ENCODE results near the gene HOXB3. TPM values are rescaled to one million over a fixed set of nuclear protein-coding genes. Genes with fewer than 3 reads are reported as not detected.

The HOXB3 gene
- polyA plus RNA-seq, 1 of the 3 experiments (the other 2 are of a cell fraction) = 0.46 TPM

DNA sequence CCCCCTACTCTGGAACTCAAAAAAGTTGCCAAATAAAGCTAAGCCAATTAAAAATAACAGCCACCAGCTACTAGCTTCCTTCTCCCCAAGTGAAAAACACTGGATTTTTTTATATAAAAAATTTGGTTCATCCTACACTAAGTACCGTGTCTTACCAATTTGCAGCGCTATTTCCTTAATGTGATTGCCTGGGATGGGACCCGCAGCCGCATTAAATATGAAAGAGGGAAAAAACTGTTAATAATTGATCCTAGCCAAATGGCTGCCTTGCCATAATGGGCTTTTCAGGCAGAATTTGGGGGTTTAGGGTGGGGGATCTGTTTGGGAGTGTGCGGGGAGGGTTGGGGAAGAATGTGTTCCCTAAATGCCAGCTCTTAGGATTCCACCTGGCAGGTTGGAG is 34.1 kb upstream of the HOXB3 start (continued):
- TF ChIP-seq, protein P1, sequence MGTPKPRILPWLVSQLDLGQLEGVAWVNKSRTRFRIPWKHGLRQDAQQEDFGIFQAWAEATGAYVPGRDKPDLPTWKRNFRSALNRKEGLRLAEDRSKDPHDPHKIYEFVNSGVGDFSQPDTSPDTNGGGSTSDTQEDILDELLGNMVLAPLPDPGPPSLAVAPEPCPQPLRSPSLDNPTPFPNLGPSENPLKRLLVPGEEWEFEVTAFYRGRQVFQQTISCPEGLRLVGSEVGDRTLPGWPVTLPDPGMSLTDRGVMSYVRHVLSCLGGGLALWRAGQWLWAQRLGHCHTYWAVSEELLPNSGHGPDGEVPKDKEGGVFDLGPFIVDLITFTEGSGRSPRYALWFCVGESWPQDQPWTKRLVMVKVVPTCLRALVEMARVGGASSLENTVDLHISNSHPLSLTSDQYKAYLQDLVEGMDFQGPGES (IDR thresholded peaks at IDR 0.05; ENCODE audit: low read depth, low read length) = no peak
- TF ChIP-seq NRF1 (IDR thresholded peaks at IDR 0.05; ENCODE audit: low read depth, low read length) = no peak

DNA sequence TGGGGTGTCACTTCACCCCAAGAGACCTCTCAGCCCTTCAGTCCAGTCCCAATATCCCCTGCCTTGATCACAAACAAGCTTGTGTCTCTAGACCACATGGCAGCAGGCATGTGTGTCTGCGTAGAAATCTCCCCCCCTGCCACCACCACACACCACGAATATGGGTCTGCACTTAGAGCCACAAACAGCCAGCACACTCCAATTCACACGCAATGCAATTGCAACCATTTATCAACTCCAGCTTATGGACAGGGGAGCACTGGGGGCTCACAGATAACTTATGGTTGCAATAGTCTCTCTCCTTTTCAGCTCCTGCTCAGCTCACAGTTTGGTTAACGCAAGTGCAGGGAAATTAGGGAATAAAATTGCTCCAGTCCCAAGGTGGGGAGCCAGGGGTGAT is 33.5 kb upstream of the HOXB3 start:
- H3K79me2 ChIP-seq (ENCODE audit: insufficient read depth) = no peaks in the 10 kb centered on the region
- H2AFZ ChIP-seq (ENCODE audit: low read depth) = no peak overlapping the region
- 10% methylated on average over 4 of the region's 4 CpGs for WGBS (ENCODE audit: low lambda C conversion rate)
- DNase-seq = no peak
- H3K4me1 ChIP-seq (ENCODE audit: control insufficient read depth in 1 of 2, insufficient read depth in 2 of 2, low read depth in 1 of 2, low read length in 1 of 2) = no peaks in the 10 kb centered on the region
- CTCF ChIA-PET = interaction anchor here (0.7 to 7.6 kb wide), 12 partner anchors 10 to 597 kb away, joined by 3 to 50 read pairs (median 5); no protein-coding TSS in a partner anchor
- H3K27ac ChIP-seq (ENCODE audit: low read depth in 2 of 2, low read length in 1 of 2) = no peak overlapping the region
- H3F3A ChIP-seq (replicated peaks; ENCODE audit: insufficient read depth) = no peaks in the 10 kb centered on the region
- H3K36me3 ChIP-seq (replicated peaks in 1 of 2; ENCODE audit: control insufficient read depth in 1 of 2, insufficient read depth in 2 of 2, low read length in 1 of 2) = no peaks in the 10 kb centered on the region
- peaks cover 3% of the 10 kb centered on the region; the same call in 1 of the 2 replicates for H4K20me1 ChIP-seq (ENCODE audit: insufficient read depth)
- H3K4me3 ChIP-seq (ENCODE audit: low read depth in 2 of 2, low read length in 1 of 2) = no peak overlapping the region
- no peak overlapping the region for H3K9ac ChIP-seq
- peaks cover 98% of the 10 kb centered on the region for H3K27me3 ChIP-seq (ENCODE audit: insufficient read depth)
- H3K4me2 ChIP-seq = no peak overlapping the region
- TF ChIP-seq TAF1 (IDR thresholded peaks at IDR 0.05; ENCODE audit: borderline replicate concordance, low read depth, low read length) = no peak
- no peak for TF ChIP-seq FOSL2 (IDR thresholded peaks at IDR 0.05; ENCODE audit: borderline replicate concordance, low read depth)
- TF ChIP-seq, protein P2, sequence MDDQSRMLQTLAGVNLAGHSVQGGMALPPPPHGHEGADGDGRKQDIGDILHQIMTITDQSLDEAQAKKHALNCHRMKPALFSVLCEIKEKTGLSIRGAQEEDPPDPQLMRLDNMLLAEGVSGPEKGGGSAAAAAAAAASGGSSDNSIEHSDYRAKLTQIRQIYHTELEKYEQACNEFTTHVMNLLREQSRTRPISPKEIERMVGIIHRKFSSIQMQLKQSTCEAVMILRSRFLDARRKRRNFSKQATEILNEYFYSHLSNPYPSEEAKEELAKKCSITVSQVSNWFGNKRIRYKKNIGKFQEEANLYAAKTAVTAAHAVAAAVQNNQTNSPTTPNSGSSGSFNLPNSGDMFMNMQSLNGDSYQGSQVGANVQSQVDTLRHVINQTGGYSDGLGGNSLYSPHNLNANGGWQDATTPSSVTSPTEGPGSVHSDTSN (IDR thresholded peaks at IDR 0.05) = no peak
- TF ChIP-seq POLR2AphosphoS5 (IDR thresholded peaks at IDR 0.05; ENCODE audit: low read depth, low read length) = no peak
- TF ChIP-seq, protein P3, sequence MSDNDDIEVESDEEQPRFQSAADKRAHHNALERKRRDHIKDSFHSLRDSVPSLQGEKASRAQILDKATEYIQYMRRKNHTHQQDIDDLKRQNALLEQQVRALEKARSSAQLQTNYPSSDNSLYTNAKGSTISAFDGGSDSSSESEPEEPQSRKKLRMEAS (IDR thresholded peaks at IDR 0.05; ENCODE audit: low read depth) = no peak
- TF ChIP-seq FOXM1 (IDR thresholded peaks at IDR 0.05; ENCODE audit: low read depth) = no peak
- TF ChIP-seq, protein P1 (IDR thresholded peaks at IDR 0.05; ENCODE audit: low read depth, low read length) = no peak
- no peak for TF ChIP-seq SIN3A (IDR thresholded peaks at IDR 0.05; ENCODE audit: borderline replicate concordance, low read depth, low read length)
- TF ChIP-seq, protein P4, sequence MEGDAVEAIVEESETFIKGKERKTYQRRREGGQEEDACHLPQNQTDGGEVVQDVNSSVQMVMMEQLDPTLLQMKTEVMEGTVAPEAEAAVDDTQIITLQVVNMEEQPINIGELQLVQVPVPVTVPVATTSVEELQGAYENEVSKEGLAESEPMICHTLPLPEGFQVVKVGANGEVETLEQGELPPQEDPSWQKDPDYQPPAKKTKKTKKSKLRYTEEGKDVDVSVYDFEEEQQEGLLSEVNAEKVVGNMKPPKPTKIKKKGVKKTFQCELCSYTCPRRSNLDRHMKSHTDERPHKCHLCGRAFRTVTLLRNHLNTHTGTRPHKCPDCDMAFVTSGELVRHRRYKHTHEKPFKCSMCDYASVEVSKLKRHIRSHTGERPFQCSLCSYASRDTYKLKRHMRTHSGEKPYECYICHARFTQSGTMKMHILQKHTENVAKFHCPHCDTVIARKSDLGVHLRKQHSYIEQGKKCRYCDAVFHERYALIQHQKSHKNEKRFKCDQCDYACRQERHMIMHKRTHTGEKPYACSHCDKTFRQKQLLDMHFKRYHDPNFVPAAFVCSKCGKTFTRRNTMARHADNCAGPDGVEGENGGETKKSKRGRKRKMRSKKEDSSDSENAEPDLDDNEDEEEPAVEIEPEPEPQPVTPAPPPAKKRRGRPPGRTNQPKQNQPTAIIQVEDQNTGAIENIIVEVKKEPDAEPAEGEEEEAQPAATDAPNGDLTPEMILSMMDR (IDR thresholded peaks at IDR 0.05) = no peak
- no peak for TF ChIP-seq GABPA (IDR thresholded peaks at IDR 0.05; ENCODE audit: low read depth)
- no peak for TF ChIP-seq NFIC (IDR thresholded peaks at IDR 0.05; ENCODE audit: borderline replicate concordance)
- TF ChIP-seq RFX5 (IDR thresholded peaks at IDR 0.05; ENCODE audit: low read length) = no peak
- no peak for TF ChIP-seq MXI1 (IDR thresholded peaks at IDR 0.05; ENCODE audit: low read depth, low read length)
- no peak for TF ChIP-seq GATA2 (CRISPR knock-in tag; IDR thresholded peaks at IDR 0.05)
- TF ChIP-seq RXRA (IDR thresholded peaks at IDR 0.05; ENCODE audit: borderline replicate concordance, low read depth) = no peak
- TF ChIP-seq FOXJ3 (CRISPR knock-in tag; IDR thresholded peaks at IDR 0.05) = no peak
- TF ChIP-seq MEF2A (IDR thresholded peaks at IDR 0.05; ENCODE audit: borderline replicate concordance, low read depth) = no peak
- TF ChIP-seq EP300 (IDR thresholded peaks at IDR 0.05; ENCODE audit: borderline replicate concordance in 1 of 2, low read depth in 1 of 2, low read length in 1 of 2) = no peak
- TF ChIP-seq JUND (IDR thresholded peaks at IDR 0.05) = no peak
- no peak for TF ChIP-seq TEAD4 (IDR thresholded peaks at IDR 0.05; ENCODE audit: borderline replicate concordance, insufficient read depth)
- POLR2A ChIA-PET = no interaction called here
- H3K9me2 ChIP-seq = no peaks in the 10 kb centered on the region
- H3K9me3 ChIP-seq = no peaks in the 10 kb centered on the region
